Measurements from ENCODE around the gene ERC1.

ERC1 gene

DNA sequence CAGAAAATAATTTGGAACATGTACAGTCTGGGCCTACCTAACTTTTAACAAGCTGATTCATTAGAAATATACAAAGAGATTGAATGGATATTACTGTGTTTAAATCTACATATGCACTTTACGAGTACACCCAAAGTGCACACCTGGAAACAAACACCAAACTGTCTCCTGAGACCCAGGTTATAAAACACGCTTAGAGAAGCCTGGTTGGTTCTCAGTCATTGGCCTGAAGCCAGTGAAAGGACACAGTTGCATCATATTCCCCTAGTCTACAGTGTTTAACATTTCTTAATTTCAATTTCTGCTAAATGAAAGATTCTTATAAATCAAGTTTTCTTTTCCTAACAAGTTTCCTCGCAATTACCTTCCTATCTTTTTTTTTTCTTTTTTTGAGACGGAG is 393.9 kb downstream of the ERC1 start:
- Histone ChIP-seq H3K36me3 (ENCODE audit: insufficient read depth) (no peaks in the 10 kb centered on the region), H2AFZ (ENCODE audit: low read depth) (no peak overlapping the region), H3K9ac (no peak overlapping the region), H3K27ac (no peak overlapping the region), H4K20me1 (ENCODE audit: insufficient read depth) (no peaks in the 10 kb centered on the region), H3K4me2 (no peak overlapping the region), H3K4me1 (ENCODE audit: low read depth, poor library complexity, severe bottlenecking) (no peaks in the 10 kb centered on the region), H3K27me3 (ENCODE audit: insufficient read depth, low read depth) (no peaks in the 10 kb centered on the region), H3K79me2 (ENCODE audit: insufficient read depth, low read depth) (no peaks in the 10 kb centered on the region), H3K4me3 (IDR thresholded peaks at IDR 0.05; ENCODE audit: insufficient read depth, low read depth, low read length) (no peak overlapping the region)
- no peak for TF ChIP-seq CTCF (conservative IDR thresholded peaks at IDR 0.05; ENCODE audit: low read depth, low read length)

DNA sequence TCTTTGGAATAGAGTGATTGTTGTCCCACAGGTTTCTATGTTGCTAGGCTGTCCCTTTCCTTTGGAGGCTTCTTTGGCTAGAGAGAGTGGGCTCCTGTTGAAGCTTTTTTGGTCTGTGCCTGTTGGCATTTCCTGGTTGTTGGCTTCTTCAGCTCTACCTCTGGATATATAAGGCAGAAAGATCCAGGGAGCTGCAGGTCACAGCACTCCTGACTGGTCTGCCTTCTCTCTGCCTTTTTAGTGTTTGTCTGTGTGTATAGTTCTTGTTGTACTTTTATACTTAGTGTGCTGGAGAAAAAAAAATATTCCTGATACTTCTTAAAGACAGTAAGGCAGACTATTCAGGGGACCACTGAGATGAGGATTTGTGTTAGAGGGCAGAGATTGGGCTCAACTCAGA is 400.7 kb downstream of the ERC1 start:
- H3K27me3 ChIP-seq (ENCODE audit: insufficient read depth, low read depth): no peaks in the 10 kb centered on the region
- TF ChIP-seq CTCF (conservative IDR thresholded peaks at IDR 0.05; ENCODE audit: low read depth, low read length): no peak
- no peaks in the 10 kb centered on the region for H4K20me1 ChIP-seq (ENCODE audit: insufficient read depth)
- H3K27ac ChIP-seq: no peak overlapping the region
- H3K79me2 ChIP-seq (ENCODE audit: insufficient read depth, low read depth): no peaks in the 10 kb centered on the region
- no peak overlapping the region for H3K4me2 ChIP-seq
- H3K36me3 ChIP-seq (ENCODE audit: insufficient read depth): no peaks in the 10 kb centered on the region
- H3K9ac ChIP-seq: no peak overlapping the region
- H2AFZ ChIP-seq (ENCODE audit: low read depth): no peak overlapping the region
- H3K4me3 ChIP-seq (IDR thresholded peaks at IDR 0.05; ENCODE audit: insufficient read depth, low read depth, low read length): no peak overlapping the region
- no peaks in the 10 kb centered on the region for H3K4me1 ChIP-seq (ENCODE audit: low read depth, poor library complexity, severe bottlenecking)

DNA sequence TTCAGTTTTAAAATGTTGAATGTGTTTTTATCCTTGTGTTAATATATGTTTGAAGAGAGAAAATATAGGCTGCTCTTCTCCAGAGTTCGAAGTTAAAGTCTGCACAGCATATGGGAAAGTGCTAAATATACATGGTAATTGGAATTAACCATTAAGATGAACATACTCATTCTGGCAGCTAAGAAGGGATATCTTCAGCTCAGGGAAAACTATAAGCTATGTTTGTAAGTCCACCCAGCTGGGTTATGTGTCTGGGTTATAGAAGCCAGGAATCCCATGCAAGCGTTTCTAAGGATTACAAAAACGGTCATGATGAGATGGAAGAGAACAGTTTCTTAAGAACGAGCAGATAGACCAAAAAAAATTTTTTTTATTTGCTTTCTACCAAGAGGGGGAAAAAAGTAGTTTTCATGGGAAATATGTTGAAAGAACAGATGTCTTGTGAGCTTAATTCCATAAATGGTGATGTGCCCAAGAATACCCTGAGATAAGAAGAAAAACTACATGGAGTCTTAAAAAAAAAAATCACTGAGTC is 404.5 kb downstream of the ERC1 start:
- H3K79me2 ChIP-seq (ENCODE audit: insufficient read depth, low read depth): no peaks in the 10 kb centered on the region
- H3K36me3 ChIP-seq (ENCODE audit: insufficient read depth): no peaks in the 10 kb centered on the region
- H3K9ac ChIP-seq: no peak overlapping the region
- no peak overlapping the region for H3K4me3 ChIP-seq (IDR thresholded peaks at IDR 0.05; ENCODE audit: insufficient read depth, low read depth, low read length)
- H3K27me3 ChIP-seq (ENCODE audit: insufficient read depth, low read depth): no peaks in the 10 kb centered on the region
- H3K4me1 ChIP-seq (ENCODE audit: low read depth, poor library complexity, severe bottlenecking): no peaks in the 10 kb centered on the region
- H3K27ac ChIP-seq: no peak overlapping the region
- no peak overlapping the region for H2AFZ ChIP-seq (ENCODE audit: low read depth)
- H3K4me2 ChIP-seq: no peak overlapping the region
- H4K20me1 ChIP-seq (ENCODE audit: insufficient read depth): no peaks in the 10 kb centered on the region
- TF ChIP-seq CTCF (conservative IDR thresholded peaks at IDR 0.05; ENCODE audit: low read depth, low read length): no peak

- Histone ChIP-seq H3K9ac (no peak overlapping the region), H2AFZ (ENCODE audit: low read depth) (no peak overlapping the region), H3K4me3 (IDR thresholded peaks at IDR 0.05; ENCODE audit: insufficient read depth, low read depth, low read length) (no peak overlapping the region), H3K79me2 (ENCODE audit: insufficient read depth, low read depth) (no peaks in the 10 kb centered on the region), H4K20me1 (ENCODE audit: insufficient read depth) (no peaks in the 10 kb centered on the region), H3K27me3 (ENCODE audit: insufficient read depth, low read depth) (no peaks in the 10 kb centered on the region), H3K4me2 (no peak overlapping the region), H3K4me1 (ENCODE audit: low read depth, poor library complexity, severe bottlenecking) (no peaks in the 10 kb centered on the region), H3K36me3 (ENCODE audit: insufficient read depth) (no peaks in the 10 kb centered on the region), H3K27ac (no peak overlapping the region)
- TF ChIP-seq CTCF (conservative IDR thresholded peaks at IDR 0.05; ENCODE audit: low read depth, low read length): no peak
These were observed 407.6 kb downstream of the ERC1 start for GRCh38 chr12:1398673-1399072.
